Glomerular endothelial cell (primary cell): Measurements from ENCODE around the gene TECPR1. TPM values are rescaled to one million over a fixed set of nuclear protein-coding genes. Genes with fewer than 3 reads are reported as not detected.

Source experiments
- DNase-seq: peaks from one replicate; pipeline ENCODE4 v3.0.0-alpha.2; 2011; ENCODE audit warnings: low read depth, low spot score; ENCODE audit errors: extremely low read depth
- total RNA-seq: library from RNA; depleted of rRNA; stranded (reverse); fragments of >200 nt; gene quantifications from 2 replicates; pipeline ENCODE4 v1.2.3, GENCODE V29; 2015

TECPR1 gene
- total RNA-seq, 1 donor from 2014 or later, result 66.3 TPM

GRCh38 chr7:98252425-98253054 lies 508 bp upstream of the TECPR1 start:
- DNase-seq, result no peak

GRCh38 chr7:98251231-98251600 lies 816 bp downstream of the TECPR1 start:
- DNase-seq, result no peak

- DNase-seq, result no peak
Observed at GRCh38 chr7:98250789-98251188, 1.2 kb downstream of the TECPR1 start.

GRCh38 chr7:98249106-98249505 lies 2.9 kb downstream of the TECPR1 start:
- no peak for DNase-seq

GRCh38 chr7:98248156-98248555 lies 3.9 kb downstream of the TECPR1 start:
- DNase-seq, result no peak

GRCh38 chr7:98244871-98245270 lies 7.2 kb downstream of the TECPR1 start:
- no peak for DNase-seq

GRCh38 chr7:98242934-98243333 lies 9.1 kb downstream of the TECPR1 start:
- no peak for DNase-seq

GRCh38 chr7:98242342-98242741 lies 9.7 kb downstream of the TECPR1 start:
- no peak for DNase-seq

- no peak for DNase-seq
Observed at GRCh38 chr7:98241674-98242241, 10.3 kb downstream of the TECPR1 start.

- DNase-seq, result no peak
Observed at GRCh38 chr7:98240961-98241673, 10.9 kb downstream of the TECPR1 start.

- DNase-seq, result no peak
Observed at GRCh38 chr7:98238976-98239375, 13.1 kb downstream of the TECPR1 start.

GRCh38 chr7:98238076-98238475 lies 14.0 kb downstream of the TECPR1 start:
- DNase-seq, result no peak

GRCh38 chr7:98236355-98237185 lies 15.5 kb downstream of the TECPR1 start:
- no peak for DNase-seq

GRCh38 chr7:98235901-98236300 lies 16.1 kb downstream of the TECPR1 start:
- DNase-seq, result no peak

GRCh38 chr7:98234429-98235147 lies 17.4 kb downstream of the TECPR1 start:
- no peak for DNase-seq

- no peak for DNase-seq
Observed at GRCh38 chr7:98233219-98234070, 18.6 kb downstream of the TECPR1 start.

- no peak for DNase-seq
Observed at GRCh38 chr7:98232799-98233198, 19.2 kb downstream of the TECPR1 start.

GRCh38 chr7:98232263-98232585 lies 19.8 kb downstream of the TECPR1 start:
- DNase-seq, result no peak

GRCh38 chr7:98231493-98232262 lies 20.4 kb downstream of the TECPR1 start:
- DNase-seq, result no peak
